Measurements from ENCODE around the gene SPATA20.
A peak's percentile ranks its signal among the peaks of the same experiment; 100 is the strongest.

SPATA20 gene

DNA sequence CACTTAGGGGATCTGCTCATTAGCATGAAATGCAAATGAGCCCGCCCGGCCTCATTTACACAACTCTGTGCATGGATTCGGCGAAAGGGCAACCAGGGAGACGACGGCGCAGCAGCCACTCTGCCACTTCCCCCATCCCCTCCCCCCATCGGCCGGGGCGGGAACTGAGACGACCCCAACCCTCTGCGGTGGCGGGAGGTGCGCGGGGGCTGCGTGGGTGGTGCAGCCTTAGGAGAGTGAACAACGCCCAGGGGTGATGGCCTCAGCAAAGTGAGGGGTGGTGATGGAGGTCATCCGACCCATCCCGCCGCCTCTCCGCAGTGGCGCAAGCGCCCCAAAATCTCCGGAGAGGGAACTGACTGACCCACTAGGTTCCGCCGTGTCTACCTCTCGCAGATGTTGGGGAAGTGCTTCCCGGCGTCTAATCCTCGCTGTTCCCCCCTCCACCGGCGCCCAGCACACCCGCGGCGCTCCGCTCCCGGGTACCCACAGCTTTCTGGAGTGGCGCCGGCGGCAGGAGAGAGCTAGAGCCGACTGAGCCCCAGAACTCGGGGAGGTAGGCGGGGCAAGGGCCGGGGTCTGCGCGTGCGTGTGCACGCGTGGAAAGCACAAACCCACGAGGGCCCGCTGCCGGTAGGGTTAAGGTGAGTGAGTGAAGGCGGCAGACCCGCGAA is 12.1 kb downstream of the SPATA20 start:
- no peak for DNase-seq (ENCODE audit: low read depth in 2 of 2)

DNA sequence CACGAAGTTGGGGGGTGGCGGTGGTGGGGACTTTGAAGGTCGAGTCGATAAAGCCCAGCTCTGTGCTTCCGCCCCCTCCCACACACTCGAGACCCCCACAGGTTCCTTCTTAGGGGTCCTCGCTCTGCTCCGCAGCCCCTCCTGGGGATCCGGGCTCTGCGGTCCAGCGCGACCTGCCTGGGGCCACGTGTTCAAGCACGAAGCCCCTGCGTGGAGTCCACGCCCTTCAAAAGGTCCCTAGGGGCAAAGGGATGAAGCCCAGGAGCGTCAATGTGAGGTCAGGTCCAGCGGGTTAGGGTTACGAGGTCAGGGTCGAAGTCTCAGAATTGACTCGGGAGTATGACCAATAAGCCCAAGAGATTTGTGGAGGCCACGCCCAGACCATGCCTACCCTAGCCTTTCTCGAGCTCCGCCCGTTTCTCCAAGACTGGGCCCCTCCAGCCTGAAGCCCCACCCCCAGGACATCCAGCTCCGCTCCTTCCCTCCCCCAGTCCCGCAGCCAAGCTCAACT is 12.8 kb downstream of the SPATA20 start:
- DNase-seq (ENCODE audit: low read depth in 2 of 2), result no peak

DNA sequence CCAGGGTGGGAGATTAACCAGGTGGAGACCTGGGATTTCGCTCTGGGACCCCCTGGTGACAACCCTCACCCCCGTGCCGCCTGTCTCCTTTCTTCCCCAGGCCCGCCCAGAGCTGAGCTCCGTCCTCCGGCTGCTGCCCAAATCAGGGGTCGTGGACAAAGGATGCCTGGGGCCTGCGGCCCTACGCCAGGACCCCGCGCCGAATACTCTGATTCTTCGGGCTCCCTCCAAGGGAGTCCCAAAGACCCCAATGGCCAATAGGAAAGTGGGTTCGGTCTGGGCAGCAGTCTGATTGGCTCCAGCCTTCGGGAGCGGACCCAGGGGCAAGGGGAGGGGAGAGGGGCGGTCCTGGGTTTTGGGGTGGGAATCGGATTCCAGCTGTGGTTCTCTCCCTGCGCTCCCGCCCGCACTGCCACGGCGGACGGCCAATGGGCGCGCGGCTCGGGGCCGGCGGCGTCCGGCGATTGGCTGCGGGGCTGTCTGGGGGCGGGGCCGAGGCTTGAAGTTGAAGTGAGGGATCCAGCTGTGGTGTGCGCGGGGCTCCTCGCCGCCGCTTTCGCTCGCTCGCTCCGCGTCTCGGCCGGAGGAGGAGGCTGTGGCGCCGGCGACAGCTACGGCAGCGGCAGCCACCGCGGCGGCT is 13.3 kb downstream of the SPATA20 start, which contains the start of gene CACNA1G:
Gene CACNA1G, plus strand, starts transcription at position 531 of the 640 bp plus-strand sequence. CDS start 745 bp downstream, outside the sequence.
- peak; percentile 66 to 71 for DNase-seq (ENCODE audit: low read depth in 2 of 2)

DNA sequence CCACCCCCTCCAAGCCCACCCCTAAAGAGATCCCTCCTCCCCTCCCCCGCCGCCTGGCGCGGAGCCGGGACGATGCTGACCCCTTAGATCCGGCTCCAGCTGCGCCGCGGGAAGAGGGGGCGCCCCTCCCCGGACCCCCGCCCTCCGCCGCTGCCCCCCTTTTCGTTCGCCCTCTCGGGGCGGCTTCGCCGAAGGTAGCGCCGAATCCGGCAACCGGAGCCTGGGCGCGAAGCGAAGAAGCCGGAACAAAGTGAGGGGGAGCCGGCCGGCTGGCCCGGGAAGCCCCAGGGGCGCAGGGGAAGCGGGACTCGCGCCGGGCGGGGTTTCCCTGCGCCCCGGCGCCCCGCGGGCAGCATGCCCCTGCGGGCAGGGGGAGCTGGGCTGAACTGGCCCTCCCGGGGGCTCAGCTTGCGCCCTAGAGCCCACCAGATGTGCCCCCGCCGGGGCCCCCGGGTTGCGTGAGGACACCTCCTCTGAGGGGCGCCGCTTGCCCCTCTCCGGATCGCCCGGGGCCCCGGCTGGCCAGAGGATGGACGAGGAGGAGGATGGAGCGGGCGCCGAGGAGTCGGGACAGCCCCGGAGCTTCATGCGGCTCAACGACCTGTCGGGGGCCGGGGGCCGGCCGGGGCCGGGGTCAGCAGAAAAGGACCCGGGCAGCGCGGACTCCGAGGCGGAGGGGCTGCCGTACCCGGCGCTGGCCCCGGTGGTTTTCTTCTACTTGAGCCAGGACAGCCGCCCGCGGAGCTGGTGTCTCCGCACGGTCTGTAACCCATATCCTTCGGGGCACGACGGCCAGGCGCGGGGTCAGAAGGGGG is 14.2 kb downstream of the SPATA20 start:
- no peak for DNase-seq (ENCODE audit: low read depth in 2 of 2)

DNA sequence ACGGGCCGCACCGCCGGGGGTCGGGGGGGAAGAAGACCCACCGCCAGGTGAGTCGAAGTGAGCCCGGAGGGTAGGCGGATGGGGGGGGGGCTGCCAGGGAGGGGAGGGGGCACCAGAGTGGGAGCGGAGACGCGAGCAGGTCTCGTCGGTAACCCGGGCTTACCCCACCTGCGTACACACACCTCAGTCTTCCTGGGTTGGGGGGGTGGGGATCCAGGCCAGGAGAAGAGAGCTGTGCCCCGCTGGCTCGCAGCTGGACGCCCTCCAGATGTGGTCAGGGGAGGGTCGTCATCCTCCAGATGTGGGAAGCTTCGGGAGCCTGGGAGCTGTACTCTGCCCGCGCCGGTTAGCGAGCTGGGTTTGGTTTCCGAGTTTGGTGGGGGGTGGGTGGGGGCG is 14.8 kb downstream of the SPATA20 start:
- no peak for DNase-seq (ENCODE audit: low read depth in 2 of 2)

DNA sequence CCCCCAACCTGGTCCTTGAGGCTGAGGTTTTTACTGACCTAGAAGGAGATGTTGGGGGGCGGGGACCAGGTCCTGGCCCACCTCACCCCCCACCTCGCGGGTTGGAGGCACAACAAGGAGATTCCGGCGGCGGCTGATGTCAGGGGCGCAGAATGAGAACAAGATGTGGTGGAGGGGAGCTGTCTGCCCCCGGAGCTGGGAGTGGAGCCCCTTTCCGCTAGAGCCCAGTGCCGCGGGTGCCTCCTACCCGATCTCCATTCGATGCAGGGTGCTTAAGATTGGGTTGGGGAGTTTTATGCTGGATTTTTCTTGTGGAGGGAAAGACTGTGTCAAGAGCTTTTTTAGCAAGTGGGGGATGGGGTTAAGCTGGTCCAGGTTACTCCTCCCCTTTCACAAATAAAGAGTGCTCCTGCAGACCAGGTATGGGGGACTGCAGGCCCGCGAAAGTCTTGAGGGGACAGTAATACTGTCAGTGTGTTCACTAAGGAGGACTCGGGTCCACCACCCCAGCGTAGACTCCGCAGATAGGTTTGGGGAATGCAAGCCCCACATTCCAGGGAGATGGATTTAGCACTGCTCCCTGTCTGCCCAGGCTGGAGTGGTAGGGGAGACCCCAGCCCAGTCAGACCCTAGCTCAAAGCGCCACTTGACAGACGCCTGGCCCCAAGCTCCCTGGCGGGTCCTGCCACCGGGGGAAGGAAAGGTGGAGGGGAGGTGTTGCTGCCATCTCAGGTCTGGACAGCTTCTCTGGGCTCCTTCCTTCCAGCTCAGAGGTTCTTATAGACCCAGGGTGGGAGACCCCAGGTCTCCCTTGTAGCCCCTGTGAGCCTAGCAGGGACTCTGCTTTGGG is 15.5 kb downstream of the SPATA20 start:
- no peak for DNase-seq (ENCODE audit: low read depth in 2 of 2)

DNA sequence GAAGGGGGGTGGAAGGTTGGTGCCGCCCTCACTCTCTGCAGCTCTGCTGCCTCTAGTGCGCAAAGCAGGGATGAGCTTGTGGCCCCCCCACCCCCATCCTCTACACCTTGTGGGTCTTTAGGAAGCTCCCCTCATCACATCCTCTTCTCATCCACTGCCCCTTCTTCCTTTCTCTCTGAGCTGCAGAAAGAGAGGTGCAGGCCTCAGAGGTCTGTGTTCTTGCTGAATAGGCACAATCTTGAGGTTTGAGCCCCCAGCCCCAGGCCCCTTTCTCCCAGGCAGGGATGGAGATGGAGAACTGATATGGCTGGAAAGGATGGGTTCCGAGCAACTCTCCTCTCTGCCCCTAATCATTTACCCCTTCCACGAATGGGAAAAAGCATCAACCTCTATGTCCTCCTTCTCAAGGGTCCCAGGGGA is 16.1 kb downstream of the SPATA20 start:
- DNase-seq (ENCODE audit: low read depth in 2 of 2), result no peak

DNA sequence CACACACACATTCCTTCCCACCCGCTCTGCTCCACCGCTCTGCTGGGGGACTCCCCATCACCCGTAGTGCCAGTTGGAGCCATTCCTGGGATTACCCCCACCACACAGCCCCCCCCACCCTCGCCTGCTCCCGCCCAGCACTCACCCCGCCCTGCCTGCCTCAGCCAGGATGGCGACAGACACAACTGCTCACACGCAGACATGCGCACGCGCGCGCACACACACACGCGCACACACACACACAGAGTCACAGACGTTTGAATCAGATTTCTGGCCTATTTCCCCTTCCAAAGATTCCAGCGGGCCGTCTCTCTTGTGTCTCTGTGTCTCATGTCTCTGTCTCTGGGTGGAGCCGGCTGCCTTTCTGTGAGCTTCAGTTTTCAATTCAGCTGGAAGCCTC is 17.9 kb downstream of the SPATA20 start:
- no peak for DNase-seq (ENCODE audit: low read depth in 2 of 2)

DNA sequence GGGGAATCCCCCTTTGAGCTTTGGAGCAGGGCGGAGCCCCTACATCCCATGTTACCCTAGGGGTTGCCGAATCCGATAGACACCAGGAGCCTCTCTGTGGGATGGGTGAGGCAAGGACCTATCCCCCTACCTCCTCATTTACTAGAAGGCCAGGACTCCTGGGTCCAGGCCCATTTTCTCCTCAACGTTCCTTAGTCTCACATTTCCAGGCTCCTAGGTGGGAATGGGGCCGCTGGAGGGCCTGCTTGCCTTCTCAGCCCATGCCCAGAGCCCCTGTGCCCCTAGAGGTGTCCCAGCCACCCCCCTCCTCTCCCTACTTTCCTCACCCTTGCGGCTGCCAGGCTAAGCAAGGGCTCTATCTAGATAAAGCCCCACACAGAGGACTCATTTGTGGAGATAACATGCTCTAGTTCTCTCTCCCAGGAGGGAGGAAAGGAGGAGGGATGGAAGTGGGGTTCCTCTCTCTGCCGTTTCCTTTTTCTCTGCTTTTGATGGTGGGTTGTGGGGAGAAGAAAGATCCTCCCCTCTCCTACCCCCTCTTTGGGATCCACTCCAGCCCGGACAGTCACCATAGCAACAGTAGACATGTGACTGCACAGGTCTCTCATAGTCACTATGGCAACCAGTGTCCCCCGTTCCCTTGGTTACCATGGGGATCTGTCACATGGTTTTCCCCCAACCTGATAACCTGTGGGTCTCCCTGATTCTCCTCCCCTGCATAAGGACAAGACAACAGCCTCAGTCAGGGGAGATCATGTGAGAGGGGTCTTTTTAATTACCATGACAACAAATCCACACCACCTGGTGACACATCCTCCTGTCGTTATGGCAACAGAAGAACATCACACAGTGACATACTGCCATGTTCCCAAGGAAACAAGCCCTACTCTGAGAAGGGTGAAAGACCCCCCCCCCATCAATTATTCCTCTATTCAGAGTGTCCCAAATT is 18.7 kb downstream of the SPATA20 start:
- DNase-seq (ENCODE audit: low read depth in 2 of 2), result no peak

DNA sequence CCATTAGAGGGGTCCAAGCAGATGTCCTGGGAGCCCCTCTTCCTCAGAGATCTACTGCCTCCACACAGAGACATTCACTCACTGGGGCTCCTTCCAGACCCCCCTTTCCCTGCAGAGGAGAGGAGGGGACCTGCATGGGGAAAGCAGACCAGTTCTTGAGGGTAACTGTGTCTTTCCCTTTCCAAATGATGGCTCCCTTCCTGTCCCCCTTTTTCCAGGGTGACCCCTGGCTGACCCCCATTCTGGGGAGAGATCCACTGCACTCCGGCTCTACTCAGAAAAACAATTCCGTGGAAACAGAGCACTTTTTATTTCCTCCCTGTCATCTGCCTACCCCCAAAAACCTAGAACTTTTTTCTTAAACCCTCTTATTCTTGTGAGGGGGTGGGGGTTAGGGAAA is 19.9 kb downstream of the SPATA20 start:
- DNase-seq (ENCODE audit: low read depth in 2 of 2), result no peak

DNA sequence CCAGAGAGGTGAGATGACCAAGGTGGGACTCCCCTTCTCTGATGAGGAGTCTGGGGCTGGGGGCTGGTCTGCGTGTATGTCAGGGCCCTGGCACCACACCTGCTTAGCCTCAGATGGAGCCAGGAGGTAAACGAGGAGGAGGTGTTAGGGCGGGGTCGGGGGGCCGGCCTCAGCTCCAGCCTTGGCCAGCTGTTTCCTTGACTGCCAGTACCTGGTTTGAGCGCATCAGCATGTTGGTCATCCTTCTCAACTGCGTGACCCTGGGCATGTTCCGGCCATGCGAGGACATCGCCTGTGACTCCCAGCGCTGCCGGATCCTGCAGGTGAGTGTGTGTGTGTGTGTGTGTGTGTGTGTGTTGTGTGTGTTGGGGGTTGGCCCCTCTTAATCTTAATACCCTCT is 21.7 kb downstream of the SPATA20 start:
- DNase-seq (ENCODE audit: low read depth in 2 of 2), result no peak

DNA sequence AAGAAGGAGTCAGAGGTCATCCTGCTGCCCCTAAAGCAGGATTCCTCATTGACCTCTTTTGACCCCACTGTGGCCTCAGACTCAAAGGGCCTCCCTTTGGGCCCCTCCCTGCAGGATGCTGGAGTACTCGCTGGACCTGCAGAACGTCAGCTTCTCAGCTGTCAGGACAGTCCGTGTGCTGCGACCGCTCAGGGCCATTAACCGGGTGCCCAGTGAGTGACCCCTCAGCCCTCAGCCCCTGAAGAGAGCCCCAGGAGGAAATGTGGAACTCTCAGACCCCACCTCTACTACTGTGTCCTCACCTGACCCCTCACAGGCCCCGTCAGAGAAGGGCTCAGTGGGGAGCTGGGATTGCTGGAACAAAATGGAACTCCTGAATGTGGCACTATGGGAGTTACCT is 22.6 kb downstream of the SPATA20 start:
- DNase-seq (ENCODE audit: low read depth in 2 of 2), result no peak

DNA sequence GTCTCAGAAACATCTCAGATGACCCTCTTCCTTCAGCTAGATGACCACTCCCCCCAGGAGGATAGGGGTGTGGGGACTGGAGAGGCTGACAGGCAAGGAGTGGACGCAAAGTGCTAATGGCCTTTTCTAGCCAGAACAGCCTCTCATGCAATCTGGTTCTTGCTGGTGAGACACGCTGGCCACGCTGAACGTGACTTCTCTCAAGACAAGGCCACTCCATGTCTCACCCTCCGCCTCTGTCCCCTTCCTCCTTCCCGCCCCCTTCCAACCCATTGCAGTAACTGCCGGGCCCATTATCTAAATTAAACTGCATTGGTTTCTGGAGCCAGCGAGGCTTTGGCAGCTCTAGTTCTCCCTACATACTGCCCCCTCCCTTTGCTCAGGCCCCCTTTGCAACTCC is 23.1 kb downstream of the SPATA20 start:
- no peak for DNase-seq (ENCODE audit: low read depth in 2 of 2)

DNA sequence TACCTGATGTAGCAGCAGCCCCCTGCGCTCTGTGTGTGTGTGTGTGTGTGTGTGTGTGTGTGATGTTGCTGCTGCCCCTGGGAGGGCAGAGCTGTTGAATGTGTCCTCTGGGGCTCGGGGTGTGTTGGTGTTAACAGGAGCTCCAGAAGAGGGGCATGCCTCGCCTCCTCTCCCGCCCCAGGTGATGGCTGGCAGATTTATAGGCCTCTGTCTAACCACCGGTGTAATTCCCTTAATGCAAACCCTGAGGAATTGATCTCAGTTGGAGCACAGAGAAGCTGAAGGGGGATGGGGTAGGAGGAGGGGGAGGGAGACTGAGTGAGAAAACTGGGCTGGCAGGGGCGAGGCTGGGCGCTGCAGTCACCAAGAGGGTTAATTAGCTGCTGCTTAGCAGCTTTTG is 23.6 kb downstream of the SPATA20 start:
- no peak for DNase-seq (ENCODE audit: low read depth in 2 of 2)

DNA sequence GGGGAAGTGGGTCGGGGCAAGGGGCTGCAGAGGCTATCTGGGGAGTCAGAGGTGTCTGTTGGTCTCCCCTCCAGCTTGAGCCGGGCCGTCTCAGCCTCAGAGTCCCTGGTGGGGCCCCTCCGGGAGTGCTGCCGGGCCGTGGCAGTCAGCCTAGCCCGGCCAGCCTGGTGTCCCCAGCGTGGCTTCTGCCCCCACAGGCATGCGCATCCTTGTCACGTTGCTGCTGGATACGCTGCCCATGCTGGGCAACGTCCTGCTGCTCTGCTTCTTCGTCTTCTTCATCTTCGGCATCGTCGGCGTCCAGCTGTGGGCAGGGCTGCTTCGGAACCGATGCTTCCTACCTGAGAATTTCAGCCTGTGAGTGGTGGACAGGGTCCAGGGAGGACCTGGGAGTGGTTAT is 24.7 kb downstream of the SPATA20 start:
- no peak for DNase-seq (ENCODE audit: low read depth in 2 of 2)

DNA sequence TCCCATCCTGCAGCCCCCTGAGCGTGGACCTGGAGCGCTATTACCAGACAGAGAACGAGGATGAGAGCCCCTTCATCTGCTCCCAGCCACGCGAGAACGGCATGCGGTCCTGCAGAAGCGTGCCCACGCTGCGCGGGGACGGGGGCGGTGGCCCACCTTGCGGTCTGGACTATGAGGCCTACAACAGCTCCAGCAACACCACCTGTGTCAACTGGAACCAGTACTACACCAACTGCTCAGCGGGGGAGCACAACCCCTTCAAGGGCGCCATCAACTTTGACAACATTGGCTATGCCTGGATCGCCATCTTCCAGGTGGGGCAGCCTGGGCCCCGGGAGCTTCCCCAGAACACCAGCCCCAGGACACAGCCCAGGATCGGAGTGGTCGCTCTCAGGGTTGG is 25.6 kb downstream of the SPATA20 start:
- no peak for DNase-seq (ENCODE audit: low read depth in 2 of 2)

DNA sequence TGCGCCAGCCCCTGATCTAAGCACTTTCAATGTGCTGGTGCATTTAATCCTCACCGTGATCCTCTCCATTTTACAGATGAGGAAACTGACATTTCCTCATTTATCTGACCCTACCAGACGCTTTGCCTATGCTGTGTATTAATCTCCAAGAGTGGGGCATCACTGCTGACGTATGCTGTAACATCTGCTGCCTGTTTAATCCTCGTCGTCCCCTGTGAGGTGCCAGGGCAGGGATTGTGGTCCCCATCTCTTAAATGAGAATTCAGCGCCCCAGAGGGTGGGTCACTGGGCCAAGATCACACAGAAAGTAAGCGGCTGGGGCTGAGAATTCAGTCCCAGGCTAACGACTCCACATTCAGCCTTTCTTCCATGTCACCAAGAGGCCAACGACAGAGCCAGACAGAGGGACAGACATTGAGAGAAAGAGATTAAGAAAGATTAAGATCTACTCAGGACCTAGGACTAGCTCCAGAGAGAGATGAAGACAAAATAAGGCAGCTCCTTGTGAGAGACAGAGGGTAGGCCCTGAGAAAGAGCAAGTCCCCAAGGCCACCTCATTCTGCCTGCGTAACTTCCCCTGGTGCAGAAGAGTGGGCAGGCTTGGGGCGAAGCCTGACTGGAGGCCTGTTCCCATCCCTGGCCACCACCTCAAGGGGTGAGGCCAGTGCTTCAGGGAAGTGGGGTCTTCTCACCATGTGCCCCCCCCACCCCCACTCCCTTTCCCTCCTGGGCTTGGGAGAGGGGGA is 27.1 kb downstream of the SPATA20 start:
- no peak for DNase-seq (ENCODE audit: low read depth in 2 of 2)

DNA sequence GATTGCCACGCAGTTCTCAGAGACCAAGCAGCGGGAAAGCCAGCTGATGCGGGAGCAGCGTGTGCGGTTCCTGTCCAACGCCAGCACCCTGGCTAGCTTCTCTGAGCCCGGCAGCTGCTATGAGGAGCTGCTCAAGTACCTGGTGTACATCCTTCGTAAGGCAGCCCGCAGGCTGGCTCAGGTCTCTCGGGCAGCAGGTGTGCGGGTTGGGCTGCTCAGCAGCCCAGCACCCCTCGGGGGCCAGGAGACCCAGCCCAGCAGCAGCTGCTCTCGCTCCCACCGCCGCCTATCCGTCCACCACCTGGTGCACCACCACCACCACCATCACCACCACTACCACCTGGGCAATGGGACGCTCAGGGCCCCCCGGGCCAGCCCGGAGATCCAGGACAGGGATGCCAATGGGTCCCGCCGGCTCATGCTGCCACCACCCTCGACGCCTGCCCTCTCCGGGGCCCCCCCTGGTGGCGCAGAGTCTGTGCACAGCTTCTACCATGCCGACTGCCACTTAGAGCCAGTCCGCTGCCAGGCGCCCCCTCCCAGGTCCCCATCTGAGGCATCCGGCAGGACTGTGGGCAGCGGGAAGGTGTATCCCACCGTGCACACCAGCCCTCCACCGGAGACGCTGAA is 28.7 kb downstream of the SPATA20 start:
- DNase-seq (ENCODE audit: low read depth in 2 of 2), result no peak

DNA sequence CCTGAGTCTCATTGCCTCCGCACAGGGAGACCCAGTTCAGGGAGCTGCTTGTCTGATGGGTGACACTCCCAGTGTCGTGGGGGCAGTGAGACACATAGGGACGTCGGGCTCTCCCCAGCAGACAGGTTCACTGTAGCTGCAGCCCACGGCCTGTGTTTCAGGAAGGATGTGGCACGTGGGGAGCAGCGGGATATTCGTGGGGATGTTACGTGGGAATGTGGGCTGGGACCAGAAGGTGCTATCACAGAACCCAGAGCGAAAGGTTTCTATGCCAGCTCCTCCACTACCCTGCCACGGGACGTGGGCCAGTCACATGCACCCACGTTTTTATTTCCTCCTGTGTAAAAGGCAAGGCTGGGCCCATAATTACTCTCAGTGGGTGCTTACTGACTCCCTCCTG is 29.9 kb downstream of the SPATA20 start:
- no peak for DNase-seq (ENCODE audit: low read depth in 2 of 2)

All from activated CD8-positive, alpha-beta memory T cell treated with anti-CD3 and anti-CD28 coated beads for 4 hours (primary cell).